SW480 (cell line): ENCODE measurements around the gene KDM8.
A peak's percentile ranks its signal among the peaks of the same experiment; 100 is the strongest.
"Not testable (repeated sequence)": the region's sequence is repeated elsewhere in the genome, so short reads cannot be mapped to it uniquely, and the experiment has no call there.

ENCODE experiments used
- DNase-seq: peaks from one replicate; pipeline ENCODE4 v3.0.0-alpha.2; 2016; ENCODE audit warnings: low spot score

The KDM8 gene

GRCh38 chr16:27244363-27244755 lies 41.0 kb downstream of the KDM8 start:
- DNase-seq: no peak

GRCh38 chr16:27245276-27246172 lies 42.2 kb downstream of the KDM8 start:
- no peak for DNase-seq

GRCh38 chr16:27246439-27246838 lies 43.1 kb downstream of the KDM8 start:
- no peak for DNase-seq

- not testable (repeated sequence) for DNase-seq
These were observed 43.8 kb downstream of the KDM8 start for GRCh38 chr16:27247076-27247475.

- no peak for DNase-seq
These were observed 44.7 kb downstream of the KDM8 start for GRCh38 chr16:27248036-27248435.

GRCh38 chr16:27248886-27249285 lies 45.6 kb downstream of the KDM8 start:
- DNase-seq: not testable (repeated sequence)

GRCh38 chr16:27251541-27252205 lies 48.3 kb downstream of the KDM8 start:
- DNase-seq: no peak

GRCh38 chr16:27252206-27252585 lies 48.9 kb downstream of the KDM8 start:
- DNase-seq: no peak

- DNase-seq: no peak
These were observed 50.2 kb downstream of the KDM8 start for GRCh38 chr16:27253526-27253930.

- no peak for DNase-seq
These were observed 51.0 kb downstream of the KDM8 start for GRCh38 chr16:27254262-27254811.

GRCh38 chr16:27256861-27257260 lies 53.5 kb downstream of the KDM8 start:
- no peak for DNase-seq

- DNase-seq: no peak
These were observed 53.9 kb downstream of the KDM8 start for GRCh38 chr16:27257271-27257670.

GRCh38 chr16:27258241-27258734 lies 55.0 kb downstream of the KDM8 start:
- DNase-seq: no peak

- no peak for DNase-seq
These were observed 56.4 kb downstream of the KDM8 start for GRCh38 chr16:27259710-27260109.

GRCh38 chr16:27262904-27263423 lies 59.6 kb downstream of the KDM8 start:
- not testable (repeated sequence) for DNase-seq

- peak; percentile 47 for DNase-seq
These were observed 60.8 kb downstream of the KDM8 start for GRCh38 chr16:27264151-27264550.

- DNase-seq: no peak
These were observed 62.7 kb downstream of the KDM8 start for GRCh38 chr16:27265982-27266381.

GRCh38 chr16:27267037-27267677 lies 63.8 kb downstream of the KDM8 start:
- DNase-seq: no peak

GRCh38 chr16:27268376-27269299 lies 65.3 kb downstream of the KDM8 start, which contains the start of gene NSMCE1:
Gene NSMCE1, minus strand, starts transcription at chr16:27268772. Its CDS starts 11,202 bp downstream, at chr16:27257570.
- DNase-seq: peak; percentile 89

GRCh38 chr16:27269300-27270150 lies 66.2 kb downstream of the KDM8 start:
- DNase-seq: no peak
